SK-N-SH (cell line): ENCODE results near the gene THBS2. TPM values are rescaled to one million over a fixed set of nuclear protein-coding genes. Genes with fewer than 3 reads are reported as not detected.

ENCODE experiments used
- CTCF ChIA-PET: fragments of 300-600, 350-600 bp; formaldehyde crosslinking; extraction: SDS; loops from one replicate; lab custom pipeline; 2021; lab: Yijun Ruan, JAX
- POLR2A ChIA-PET: fragments of 350-600 bp; sonication (Branson Sonifier 250); formaldehyde crosslinking; extraction: SDS; loops from one replicate; lab custom pipeline; 2020; ENCODE audit warnings: antibody characterized with exemption, inconsistent platforms; lab: Yijun Ruan, JAX
- DNase-seq: peaks from one replicate; pipeline ENCODE4 v3.0.0; 2012
- H2AFZ ChIP-seq: fragments of 200-600 bp; sonication (generic); 2 replicates; pipeline ENCODE4 v1.8.1; 2016; ENCODE audit warnings: antibody characterized with exemption, mild to moderate bottlenecking, low read depth
- H3F3A ChIP-seq: fragments of 200-600 bp; sonication (generic); replicated peaks from 2 replicates; pipeline ENCODE3; 2016; ENCODE audit warnings: antibody characterized with exemption, mild to moderate bottlenecking; ENCODE audit not compliant: insufficient read depth
- H3K27ac ChIP-seq, 2 experiments: fragments of 200-500 bp in 1 of 2; fragments of 200-600 bp in 1 of 2; sonication (Bioruptor generic) in 1 of 2; sonication (generic), shearing (Covaris generic) in 1 of 2; 2 replicates each; pipeline versions ENCODE4 v1.5.1 to v1.6.1; 2014 to 2016; ENCODE audit warnings: low read depth in 2 of 2, inconsistent platforms in 1 of 2, low read length in 1 of 2, mild to moderate bottlenecking in 1 of 2, mixed read lengths in 1 of 2
- H3K27me3 ChIP-seq: fragments of 200-600 bp; sonication (generic), shearing (Covaris generic); 2 replicates; pipeline ENCODE4 v1.6.1; 2016; ENCODE audit warnings: mixed run types; ENCODE audit not compliant: insufficient read depth
- H3K36me3 ChIP-seq, 2 experiments: fragments of 200-500 bp in 1 of 2; fragments of 200-600 bp in 1 of 2; sonication (Bioruptor generic) in 1 of 2; sonication (generic) in 1 of 2; replicated peaks in 1 of 2; 2 replicates each; pipeline versions ENCODE3 to v1.5.1; 2014 to 2016; ENCODE audit warnings: low read length in 1 of 2, mild to moderate bottlenecking in 1 of 2; ENCODE audit not compliant: insufficient read depth in 2 of 2, control insufficient read depth in 1 of 2
- H3K4me1 ChIP-seq, 2 experiments: fragments of 200-500 bp in 1 of 2; fragments of 200-600 bp in 1 of 2; sonication (Bioruptor generic) in 1 of 2; sonication (generic), shearing (Covaris generic) in 1 of 2; 2 replicates each; pipeline versions ENCODE4 v1.5.1 to v1.6.1; 2014 to 2016; ENCODE audit warnings: low read depth in 1 of 2, low read length in 1 of 2, mixed run types in 1 of 2; ENCODE audit not compliant: insufficient read depth in 2 of 2, control insufficient read depth in 1 of 2
- H3K4me2 ChIP-seq: fragments of 200-600 bp; sonication (generic), shearing (Covaris generic); 2 replicates; pipeline ENCODE4 v1.6.1; 2017; ENCODE audit warnings: mixed run types
- H3K4me3 ChIP-seq, 2 experiments: fragments of 200-500 bp in 1 of 2; fragments of 200-600 bp in 1 of 2; sonication (Bioruptor generic) in 1 of 2; sonication (generic), shearing (Covaris generic) in 1 of 2; 2 replicates each; pipeline versions ENCODE4 v1.5.1 to v1.8.1; 2014 to 2016; ENCODE audit warnings: low read depth in 2 of 2, inconsistent platforms in 1 of 2, low read length in 1 of 2, mild to moderate bottlenecking in 1 of 2, mixed read lengths in 1 of 2, moderate library complexity in 1 of 2
- H3K79me2 ChIP-seq: fragments of 200-600 bp; sonication (generic); 2 replicates; pipeline ENCODE4 v1.8.1; 2017; ENCODE audit warnings: mild to moderate bottlenecking; ENCODE audit not compliant: insufficient read depth
- H3K9ac ChIP-seq: fragments of 200-600 bp; sonication (generic); 2 replicates; pipeline ENCODE4 v1.6.1; 2017; ENCODE audit warnings: mixed run types
- H3K9me2 ChIP-seq: fragments of 200-600 bp; sonication (generic); 2 replicates; pipeline ENCODE4 v1.6.1; 2017; ENCODE audit warnings: mixed run types
- H3K9me3 ChIP-seq: fragments of 200-600 bp; sonication (generic); 2 replicates; pipeline ENCODE4 v1.6.1; 2017; ENCODE audit warnings: mixed run types, mild to moderate bottlenecking, moderate library complexity
- H4K20me1 ChIP-seq: fragments of 200-600 bp; sonication (generic); 2 replicates; pipeline ENCODE4 v1.6.1; 2017; ENCODE audit warnings: mild to moderate bottlenecking, mixed run types; ENCODE audit not compliant: insufficient read depth
- ELF1 ChIP-seq: IDR thresholded peaks from 2 replicates; pipeline ENCODE4 v1.4.0; 2012
- EZH2phosphoT487 ChIP-seq: fragments of 200-600 bp; sonication (generic); IDR thresholded peaks from 2 replicates; pipeline ENCODE4 v1.6.1; 2017; ENCODE audit warnings: low read depth, mixed run types, mild to moderate bottlenecking, antibody characterized with exemption, moderate library complexity, borderline replicate concordance
- FOXJ3 ChIP-seq: sonication (generic); formaldehyde crosslinking; IDR thresholded peaks from 2 replicates; pipeline ENCODE4 v1.5.1; 2020; ENCODE audit warnings: mild to moderate bottlenecking, missing genetic modification reagents
- GABPA ChIP-seq: IDR thresholded peaks from 2 replicates; pipeline ENCODE4 v1.4.0; 2012; ENCODE audit warnings: low read depth, mild to moderate bottlenecking
- JUND ChIP-seq: IDR thresholded peaks from 2 replicates; pipeline ENCODE4 v1.4.0; 2012
- MEF2A ChIP-seq: IDR thresholded peaks from 2 replicates; pipeline ENCODE4 v1.4.0; 2012; ENCODE audit warnings: low read depth, borderline replicate concordance
- MXI1 ChIP-seq: IDR thresholded peaks from 2 replicates; pipeline ENCODE4 v1.6.1; 2012; ENCODE audit warnings: mild to moderate bottlenecking, low read depth, low read length, improper control_type of control experiment
- NFIC ChIP-seq: IDR thresholded peaks from 2 replicates; pipeline ENCODE4 v1.4.0; 2012; ENCODE audit warnings: borderline replicate concordance
- NRF1 ChIP-seq: IDR thresholded peaks from 2 replicates; pipeline ENCODE4 v1.6.1; 2012; ENCODE audit warnings: low read depth, mild to moderate bottlenecking, low read length
- RFX5 ChIP-seq: IDR thresholded peaks from 2 replicates; pipeline ENCODE4 v1.6.1; 2012; ENCODE audit warnings: mild to moderate bottlenecking, improper control_type of control experiment, low read length
- SIN3A ChIP-seq: IDR thresholded peaks from 2 replicates; pipeline ENCODE4 v1.6.1; 2012; ENCODE audit warnings: low read depth, mild to moderate bottlenecking, low read length, moderate library complexity, borderline replicate concordance
- SMC3 ChIP-seq: IDR thresholded peaks from 2 replicates; pipeline ENCODE4 v1.6.1; 2012; ENCODE audit warnings: low read depth, low read length, improper control_type of control experiment
- TCF12 ChIP-seq: IDR thresholded peaks from 2 replicates; pipeline ENCODE4 v1.4.0; 2012
- TEAD4 ChIP-seq: IDR thresholded peaks from 2 replicates; pipeline ENCODE4 v1.4.0; 2012; ENCODE audit warnings: mild to moderate bottlenecking, borderline replicate concordance; ENCODE audit not compliant: insufficient read depth
- YY1 ChIP-seq: IDR thresholded peaks from 2 replicates; pipeline ENCODE4 v1.4.0; 2012; ENCODE audit warnings: low read depth, mild to moderate bottlenecking
- WGBS: methylation state at CpG from one replicate; pipeline ENCODE4 v1.1.6; 2017; ENCODE audit warnings: low lambda C conversion rate; 5-methylcytosine and 5-hydroxymethylcytosine counted together
- polyA plus RNA-seq, 3 experiments: library from polyadenylated mRNA; depleted of rRNA; stranded (reverse); fragments of >200 nt; gene quantifications; 2 replicates each; pipeline ENCODE4 v1.2.3, GENCODE V29; 2012
- TF ChIP-seq, protein P1 (sequence below): IDR thresholded peaks from 2 replicates; pipeline ENCODE4 v1.4.0; 2012; ENCODE audit warnings: low read depth
- TF ChIP-seq, protein P2 (sequence below): IDR thresholded peaks from 2 replicates; pipeline ENCODE4 v1.4.0; 2012; ENCODE audit warnings: low read depth, borderline replicate concordance
- TF ChIP-seq, protein P3 (sequence below): IDR thresholded peaks from 2 replicates; pipeline ENCODE4 v1.6.1; 2012; ENCODE audit warnings: mild to moderate bottlenecking, low read depth, low read length, moderate library complexity
- TF ChIP-seq, protein P4 (sequence below): IDR thresholded peaks from 2 replicates; pipeline ENCODE4; 2012
- TF ChIP-seq, protein P5 (sequence below): fragments of 150-350 bp; IDR thresholded peaks from 2 replicates; pipeline ENCODE4 v1.6.1; 2017; ENCODE audit warnings: antibody characterized with exemption, low read length, low read depth, borderline replicate concordance
- TF ChIP-seq, protein P6 (sequence below): fragments of 200-600 bp; sonication (generic); IDR thresholded peaks from 2 replicates; pipeline ENCODE4 v1.6.1; 2017; ENCODE audit warnings: antibody characterized with exemption, mild to moderate bottlenecking, moderate library complexity

Gene THBS2
- polyA plus RNA-seq, 1 of the 3 experiments (the other 2 are of a cell fraction) = 166 TPM

DNA sequence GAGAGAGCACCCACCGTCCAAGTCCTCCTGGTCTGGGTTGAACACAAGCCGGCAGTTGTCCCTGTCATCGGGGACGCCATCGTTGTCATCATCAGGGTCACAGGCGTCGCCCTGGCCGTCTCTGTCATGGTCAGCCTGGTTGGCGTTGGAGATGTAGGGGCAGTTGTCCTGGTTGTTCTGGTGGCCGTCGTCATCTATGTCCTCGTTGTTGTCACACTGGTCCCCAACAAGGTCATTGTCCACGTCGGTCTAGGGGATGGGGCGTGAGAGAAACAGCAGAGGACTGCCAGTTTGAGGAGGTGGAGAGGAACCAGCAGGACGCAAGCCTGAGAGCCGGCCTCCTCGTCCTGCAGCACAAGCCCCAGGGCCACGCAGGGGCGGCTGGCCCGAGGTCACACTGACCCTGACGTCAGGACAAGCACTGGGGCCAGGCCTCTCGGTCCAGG is 28.5 kb downstream of the THBS2 start:
- Histone ChIP-seq H3K9me2 (no peaks in the 10 kb centered on the region), H3K9me3 (no peaks in the 10 kb centered on the region), H3K79me2 (no peaks in the 10 kb centered on the region), H4K20me1 (no peaks in the 10 kb centered on the region), H3K27me3 (no peaks in the 10 kb centered on the region), H3K9ac (no peak overlapping the region), H3K27ac (no peak overlapping the region), H3K4me1 (no peaks in the 10 kb centered on the region), H2AFZ (no peak overlapping the region), H3K4me2 (no peak overlapping the region), H3F3A (no peaks in the 10 kb centered on the region), H3K36me3 (peaks cover 36 to 52% of the 10 kb centered on the region in 2 experiments), H3K4me3 (no peak overlapping the region)
- no peak for DNase-seq
- ChIA-PET CTCF (no interaction called here), POLR2A (no interaction called here)
- TF ChIP-seq, protein P1, sequence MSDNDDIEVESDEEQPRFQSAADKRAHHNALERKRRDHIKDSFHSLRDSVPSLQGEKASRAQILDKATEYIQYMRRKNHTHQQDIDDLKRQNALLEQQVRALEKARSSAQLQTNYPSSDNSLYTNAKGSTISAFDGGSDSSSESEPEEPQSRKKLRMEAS = no peak
- TF ChIP-seq NFIC = no peak
- TF ChIP-seq YY1 = no peak
- WGBS = 83% methylated on average over 14 of the region's 23 CpGs

DNA sequence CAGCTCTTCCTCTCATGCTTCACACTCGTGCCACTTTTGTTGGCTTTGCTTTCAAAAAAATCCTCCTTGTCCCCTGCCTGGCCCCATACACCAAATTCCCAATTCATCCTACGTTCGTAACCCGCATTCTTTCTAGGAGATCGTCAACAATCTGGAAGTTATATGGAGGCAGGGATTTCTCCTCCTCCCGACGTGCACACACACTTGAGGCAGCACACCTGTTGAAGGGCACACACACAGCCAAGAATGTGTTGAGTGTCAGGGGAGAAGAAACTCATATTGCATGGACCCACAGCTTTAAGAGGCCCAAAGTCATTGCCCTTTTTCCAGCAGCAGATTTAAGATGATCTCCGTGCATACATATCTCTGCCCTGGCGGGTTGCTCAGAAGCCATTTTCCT is 28.9 kb downstream of the THBS2 start:
- H3K27ac ChIP-seq = peak overlapping the region in 1 of 2 experiments; percentile 30; a peak in 1 of 4 replicates

More for the DNA sequence above, 28.9 kb downstream of the THBS2 start:
- Histone ChIP-seq H3K79me2 (no peaks in the 10 kb centered on the region), H4K20me1 (no peaks in the 10 kb centered on the region), H3K4me1 (no peaks in the 10 kb centered on the region), H2AFZ (no peak overlapping the region), H3K9me2 (no peaks in the 10 kb centered on the region), H3K9me3 (no peaks in the 10 kb centered on the region), H3F3A (no peaks in the 10 kb centered on the region), H3K4me3 (no peak overlapping the region), H3K9ac (no peak overlapping the region), H3K27me3 (no peaks in the 10 kb centered on the region), H3K4me2 (no peak overlapping the region), H3K36me3 (peaks cover 38 to 47% of the 10 kb centered on the region in 2 experiments)
- ChIA-PET CTCF (interaction anchor here (1.0 kb wide), 1 partner anchor 52 kb away, joined by 3 read pairs; no protein-coding TSS in a partner anchor), POLR2A (no interaction called here)
- TF ChIP-seq SIN3A = no peak
- no peak for TF ChIP-seq JUND
- TF ChIP-seq, protein P2, sequence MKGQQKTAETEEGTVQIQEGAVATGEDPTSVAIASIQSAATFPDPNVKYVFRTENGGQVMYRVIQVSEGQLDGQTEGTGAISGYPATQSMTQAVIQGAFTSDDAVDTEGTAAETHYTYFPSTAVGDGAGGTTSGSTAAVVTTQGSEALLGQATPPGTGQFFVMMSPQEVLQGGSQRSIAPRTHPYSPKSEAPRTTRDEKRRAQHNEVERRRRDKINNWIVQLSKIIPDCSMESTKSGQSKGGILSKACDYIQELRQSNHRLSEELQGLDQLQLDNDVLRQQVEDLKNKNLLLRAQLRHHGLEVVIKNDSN = no peak
- TF ChIP-seq, protein P3, sequence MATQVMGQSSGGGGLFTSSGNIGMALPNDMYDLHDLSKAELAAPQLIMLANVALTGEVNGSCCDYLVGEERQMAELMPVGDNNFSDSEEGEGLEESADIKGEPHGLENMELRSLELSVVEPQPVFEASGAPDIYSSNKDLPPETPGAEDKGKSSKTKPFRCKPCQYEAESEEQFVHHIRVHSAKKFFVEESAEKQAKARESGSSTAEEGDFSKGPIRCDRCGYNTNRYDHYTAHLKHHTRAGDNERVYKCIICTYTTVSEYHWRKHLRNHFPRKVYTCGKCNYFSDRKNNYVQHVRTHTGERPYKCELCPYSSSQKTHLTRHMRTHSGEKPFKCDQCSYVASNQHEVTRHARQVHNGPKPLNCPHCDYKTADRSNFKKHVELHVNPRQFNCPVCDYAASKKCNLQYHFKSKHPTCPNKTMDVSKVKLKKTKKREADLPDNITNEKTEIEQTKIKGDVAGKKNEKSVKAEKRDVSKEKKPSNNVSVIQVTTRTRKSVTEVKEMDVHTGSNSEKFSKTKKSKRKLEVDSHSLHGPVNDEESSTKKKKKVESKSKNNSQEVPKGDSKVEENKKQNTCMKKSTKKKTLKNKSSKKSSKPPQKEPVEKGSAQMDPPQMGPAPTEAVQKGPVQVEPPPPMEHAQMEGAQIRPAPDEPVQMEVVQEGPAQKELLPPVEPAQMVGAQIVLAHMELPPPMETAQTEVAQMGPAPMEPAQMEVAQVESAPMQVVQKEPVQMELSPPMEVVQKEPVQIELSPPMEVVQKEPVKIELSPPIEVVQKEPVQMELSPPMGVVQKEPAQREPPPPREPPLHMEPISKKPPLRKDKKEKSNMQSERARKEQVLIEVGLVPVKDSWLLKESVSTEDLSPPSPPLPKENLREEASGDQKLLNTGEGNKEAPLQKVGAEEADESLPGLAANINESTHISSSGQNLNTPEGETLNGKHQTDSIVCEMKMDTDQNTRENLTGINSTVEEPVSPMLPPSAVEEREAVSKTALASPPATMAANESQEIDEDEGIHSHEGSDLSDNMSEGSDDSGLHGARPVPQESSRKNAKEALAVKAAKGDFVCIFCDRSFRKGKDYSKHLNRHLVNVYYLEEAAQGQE = no peak
- TF ChIP-seq RFX5 = no peak
- no peak for TF ChIP-seq MXI1
- TF ChIP-seq NFIC = no peak
- TF ChIP-seq, protein P4, sequence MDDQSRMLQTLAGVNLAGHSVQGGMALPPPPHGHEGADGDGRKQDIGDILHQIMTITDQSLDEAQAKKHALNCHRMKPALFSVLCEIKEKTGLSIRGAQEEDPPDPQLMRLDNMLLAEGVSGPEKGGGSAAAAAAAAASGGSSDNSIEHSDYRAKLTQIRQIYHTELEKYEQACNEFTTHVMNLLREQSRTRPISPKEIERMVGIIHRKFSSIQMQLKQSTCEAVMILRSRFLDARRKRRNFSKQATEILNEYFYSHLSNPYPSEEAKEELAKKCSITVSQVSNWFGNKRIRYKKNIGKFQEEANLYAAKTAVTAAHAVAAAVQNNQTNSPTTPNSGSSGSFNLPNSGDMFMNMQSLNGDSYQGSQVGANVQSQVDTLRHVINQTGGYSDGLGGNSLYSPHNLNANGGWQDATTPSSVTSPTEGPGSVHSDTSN = no peak
- TF ChIP-seq SMC3 = no peak
- TF ChIP-seq TCF12 = no peak
- TF ChIP-seq, protein P5, sequence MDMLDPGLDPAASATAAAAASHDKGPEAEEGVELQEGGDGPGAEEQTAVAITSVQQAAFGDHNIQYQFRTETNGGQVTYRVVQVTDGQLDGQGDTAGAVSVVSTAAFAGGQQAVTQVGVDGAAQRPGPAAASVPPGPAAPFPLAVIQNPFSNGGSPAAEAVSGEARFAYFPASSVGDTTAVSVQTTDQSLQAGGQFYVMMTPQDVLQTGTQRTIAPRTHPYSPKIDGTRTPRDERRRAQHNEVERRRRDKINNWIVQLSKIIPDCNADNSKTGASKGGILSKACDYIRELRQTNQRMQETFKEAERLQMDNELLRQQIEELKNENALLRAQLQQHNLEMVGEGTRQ = no peak
- TF ChIP-seq MEF2A = no peak
- TF ChIP-seq GABPA = no peak
- no peak for TF ChIP-seq ELF1
- no peak for TF ChIP-seq NRF1
- TF ChIP-seq, protein P6, sequence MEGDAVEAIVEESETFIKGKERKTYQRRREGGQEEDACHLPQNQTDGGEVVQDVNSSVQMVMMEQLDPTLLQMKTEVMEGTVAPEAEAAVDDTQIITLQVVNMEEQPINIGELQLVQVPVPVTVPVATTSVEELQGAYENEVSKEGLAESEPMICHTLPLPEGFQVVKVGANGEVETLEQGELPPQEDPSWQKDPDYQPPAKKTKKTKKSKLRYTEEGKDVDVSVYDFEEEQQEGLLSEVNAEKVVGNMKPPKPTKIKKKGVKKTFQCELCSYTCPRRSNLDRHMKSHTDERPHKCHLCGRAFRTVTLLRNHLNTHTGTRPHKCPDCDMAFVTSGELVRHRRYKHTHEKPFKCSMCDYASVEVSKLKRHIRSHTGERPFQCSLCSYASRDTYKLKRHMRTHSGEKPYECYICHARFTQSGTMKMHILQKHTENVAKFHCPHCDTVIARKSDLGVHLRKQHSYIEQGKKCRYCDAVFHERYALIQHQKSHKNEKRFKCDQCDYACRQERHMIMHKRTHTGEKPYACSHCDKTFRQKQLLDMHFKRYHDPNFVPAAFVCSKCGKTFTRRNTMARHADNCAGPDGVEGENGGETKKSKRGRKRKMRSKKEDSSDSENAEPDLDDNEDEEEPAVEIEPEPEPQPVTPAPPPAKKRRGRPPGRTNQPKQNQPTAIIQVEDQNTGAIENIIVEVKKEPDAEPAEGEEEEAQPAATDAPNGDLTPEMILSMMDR = no peak
- TF ChIP-seq FOXJ3 (CRISPR knock-in tag) = no peak
- no peak for TF ChIP-seq YY1
- no peak for TF ChIP-seq TEAD4
- no peak for TF ChIP-seq EZH2phosphoT487
- WGBS = 86% methylated on average over 9 of the region's 9 CpGs
- DNase-seq = no peak
